ENCODE results near the gene XRN2.

- TF ChIP-seq, protein P1, sequence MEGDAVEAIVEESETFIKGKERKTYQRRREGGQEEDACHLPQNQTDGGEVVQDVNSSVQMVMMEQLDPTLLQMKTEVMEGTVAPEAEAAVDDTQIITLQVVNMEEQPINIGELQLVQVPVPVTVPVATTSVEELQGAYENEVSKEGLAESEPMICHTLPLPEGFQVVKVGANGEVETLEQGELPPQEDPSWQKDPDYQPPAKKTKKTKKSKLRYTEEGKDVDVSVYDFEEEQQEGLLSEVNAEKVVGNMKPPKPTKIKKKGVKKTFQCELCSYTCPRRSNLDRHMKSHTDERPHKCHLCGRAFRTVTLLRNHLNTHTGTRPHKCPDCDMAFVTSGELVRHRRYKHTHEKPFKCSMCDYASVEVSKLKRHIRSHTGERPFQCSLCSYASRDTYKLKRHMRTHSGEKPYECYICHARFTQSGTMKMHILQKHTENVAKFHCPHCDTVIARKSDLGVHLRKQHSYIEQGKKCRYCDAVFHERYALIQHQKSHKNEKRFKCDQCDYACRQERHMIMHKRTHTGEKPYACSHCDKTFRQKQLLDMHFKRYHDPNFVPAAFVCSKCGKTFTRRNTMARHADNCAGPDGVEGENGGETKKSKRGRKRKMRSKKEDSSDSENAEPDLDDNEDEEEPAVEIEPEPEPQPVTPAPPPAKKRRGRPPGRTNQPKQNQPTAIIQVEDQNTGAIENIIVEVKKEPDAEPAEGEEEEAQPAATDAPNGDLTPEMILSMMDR (IDR thresholded peaks at IDR 0.05; ENCODE audit: poor library complexity), result no peak
- TF ChIP-seq EZH2 (IDR thresholded peaks at IDR 0.05; ENCODE audit: borderline replicate concordance) (no peak), EZH2phosphoT487 (IDR thresholded peaks at IDR 0.05; ENCODE audit: low read depth, severe bottlenecking, unreplicated experiment) (no peak)
Measured at GRCh38 chr20:21344961-21345360, 41.8 kb downstream of the XRN2 start.

Measured in hepatocyte (in vitro differentiated cells).